ENCODE results near the gene GFM1.

The GFM1 gene

DNA sequence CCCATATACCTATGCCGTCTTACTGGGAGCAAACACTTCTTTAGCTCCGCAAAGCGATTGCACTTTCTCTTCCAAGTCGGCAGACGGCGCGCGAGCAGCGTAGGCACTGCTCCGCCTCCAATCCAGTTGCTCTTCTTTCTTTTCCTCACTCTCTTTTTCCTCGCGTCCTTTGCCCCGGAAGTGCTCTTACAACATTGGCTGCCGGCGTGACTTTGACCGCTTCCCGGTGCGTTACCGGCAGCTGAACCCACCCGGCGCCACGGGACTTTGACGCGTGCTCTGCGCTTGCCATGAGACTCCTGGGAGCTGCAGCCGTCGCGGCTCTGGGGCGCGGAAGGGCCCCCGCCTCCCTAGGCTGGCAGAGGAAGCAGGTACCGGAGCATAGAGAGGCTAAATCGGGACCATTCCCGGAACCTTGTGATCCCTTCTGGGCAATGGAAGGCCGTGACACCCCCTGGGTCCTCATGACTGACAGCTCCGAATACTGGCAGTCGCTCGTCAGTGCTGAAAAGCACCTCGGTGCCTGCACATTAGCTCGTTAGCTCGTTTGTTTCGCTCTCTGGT lies at the start of gene GFM1:
TSS of gene GFM1 (plus strand) at position 183 of the 564 bp plus-strand sequence. CDS start at position 291, 108 bp downstream.
- DNase-seq (ENCODE audit: low spot score), result peak; percentile 91

DNA sequence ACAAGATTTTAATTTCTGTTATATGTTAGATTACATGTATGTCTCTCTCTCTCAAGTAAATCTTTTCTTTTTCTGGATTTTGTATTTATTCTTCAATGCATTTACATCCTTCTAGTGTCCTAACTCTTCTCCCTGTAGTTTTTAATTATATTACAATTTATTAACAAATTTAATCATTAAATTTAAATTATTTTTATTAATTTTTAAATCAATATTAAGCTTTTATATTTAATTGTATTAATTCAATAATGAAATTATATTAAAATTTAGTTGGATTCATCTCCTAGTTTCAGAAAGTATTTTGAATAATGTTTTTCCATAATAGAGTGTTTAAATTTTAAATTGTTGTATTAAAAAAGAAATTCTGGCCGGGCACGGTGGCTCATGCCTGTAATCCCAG lies 43.5 kb upstream of the GFM1 start:
- DNase-seq (ENCODE audit: low spot score), result no peak

DNA sequence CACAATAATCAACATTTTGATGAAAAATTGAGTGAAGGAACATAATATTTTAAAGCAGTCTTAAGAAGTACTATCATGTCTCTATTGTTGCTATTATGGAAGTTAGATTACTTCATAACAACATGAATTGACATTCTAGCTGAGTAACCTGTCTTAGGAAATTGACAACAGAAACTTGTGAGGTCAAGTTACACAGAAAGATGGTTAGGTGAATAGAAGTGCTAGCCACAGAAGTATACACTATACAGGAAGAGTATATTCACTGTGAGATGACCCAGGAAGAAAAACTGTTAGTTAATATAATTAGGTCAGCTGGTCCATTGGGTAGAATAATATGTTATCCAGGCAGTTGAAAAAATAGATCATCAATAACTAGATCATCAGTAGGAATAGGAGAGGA lies 42.1 kb upstream of the GFM1 start:
- DNase-seq (ENCODE audit: low spot score), result no peak

DNA sequence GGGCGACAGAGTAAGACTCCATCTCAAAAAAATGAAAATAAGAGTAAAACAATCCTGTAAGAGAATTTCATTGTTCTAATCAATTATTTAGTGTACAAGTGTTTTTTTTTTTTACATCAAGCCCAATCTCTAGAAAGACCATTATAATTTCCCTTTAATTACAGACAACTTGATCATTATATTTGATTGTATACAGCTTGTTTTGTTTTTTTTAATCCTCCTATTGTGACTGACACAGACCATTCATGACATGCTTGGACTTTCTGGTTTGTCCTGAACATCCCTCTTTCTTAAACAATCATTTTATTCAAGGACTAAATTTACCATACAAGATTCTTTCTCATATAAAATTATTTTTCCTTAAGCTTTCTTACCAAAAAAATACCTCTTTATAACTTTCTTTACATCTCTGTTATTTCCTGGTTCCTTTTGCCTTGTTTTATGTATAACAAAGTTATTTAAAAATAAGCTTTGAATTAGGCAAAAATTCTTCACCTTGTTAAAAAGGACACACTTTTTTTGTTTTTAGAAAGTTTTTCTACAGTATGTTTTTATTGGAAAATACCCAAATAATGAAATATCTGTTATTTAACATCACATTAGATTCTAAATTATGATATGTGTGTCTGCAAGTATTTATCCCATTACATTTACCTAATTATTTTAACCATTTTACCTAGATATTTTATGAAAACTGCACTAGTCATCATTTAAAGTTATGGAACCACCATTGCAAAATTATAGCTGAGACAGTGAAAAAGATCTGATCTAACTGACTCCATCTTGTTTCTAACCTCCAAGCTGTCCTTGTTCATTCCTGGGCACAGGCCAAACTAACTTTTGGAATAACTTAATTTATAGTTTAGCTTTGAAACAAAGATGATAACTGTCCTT lies 26.1 kb upstream of the GFM1 start:
- DNase-seq (ENCODE audit: low spot score), result no peak

DNA sequence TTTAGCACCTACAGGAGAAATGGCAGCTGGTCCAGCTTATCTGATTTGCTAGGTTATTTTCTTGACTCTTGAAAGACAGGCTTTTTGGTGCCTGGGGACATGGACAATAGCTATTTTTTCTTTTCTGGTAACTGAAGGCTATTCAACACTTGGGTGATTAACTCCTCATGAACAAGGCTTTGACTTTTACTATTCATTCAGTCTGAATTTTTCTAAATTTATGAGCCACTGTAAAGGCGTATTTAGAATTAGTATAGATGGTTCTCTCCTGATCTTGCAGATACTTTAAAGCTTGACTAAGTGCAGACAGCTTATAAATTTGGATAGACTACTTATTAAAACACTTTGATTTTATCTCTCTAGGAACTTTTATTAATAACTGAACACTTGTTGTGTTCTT lies 18.4 kb upstream of the GFM1 start:
- no peak for DNase-seq (ENCODE audit: low spot score)

DNA sequence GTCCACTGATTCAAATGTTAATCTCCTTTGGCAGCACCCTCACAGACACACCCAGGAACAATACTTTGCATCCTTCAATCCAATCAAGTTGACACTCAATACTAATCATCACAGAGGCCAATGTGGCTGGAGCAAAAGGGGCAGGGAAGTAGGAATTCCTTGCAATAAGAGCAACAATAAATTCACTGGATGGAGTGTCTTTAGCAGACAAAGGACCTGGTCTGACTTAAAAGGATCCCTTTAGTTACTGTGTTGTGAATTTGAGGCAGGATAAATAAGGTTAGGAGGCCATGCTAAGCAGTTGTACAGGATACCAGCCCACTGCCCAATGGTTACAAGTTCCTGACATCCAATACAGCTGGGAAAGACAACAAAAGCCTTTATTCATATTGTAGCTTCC lies 12.3 kb upstream of the GFM1 start:
- DNase-seq (ENCODE audit: low spot score), result no peak

DNA sequence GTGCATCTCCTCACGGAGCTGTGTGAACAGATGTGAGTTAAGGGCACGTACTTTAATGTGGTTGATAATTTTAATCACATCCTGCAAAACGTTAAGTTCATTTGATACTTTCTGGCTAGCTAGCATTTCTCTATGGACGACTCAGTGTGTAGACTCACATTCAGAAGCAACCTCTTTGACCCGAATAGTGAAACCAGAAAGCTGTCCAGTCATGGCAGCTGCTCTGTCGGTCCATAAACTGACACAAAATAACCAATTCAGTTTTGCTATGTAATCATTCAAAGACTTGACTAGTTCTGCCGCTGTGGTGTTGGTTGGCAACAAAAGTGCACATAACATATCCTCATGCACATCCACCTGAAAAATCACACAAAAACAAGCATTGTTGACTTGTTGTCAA lies 3.7 kb upstream of the GFM1 start:
- no peak for DNase-seq (ENCODE audit: low spot score)

DNA sequence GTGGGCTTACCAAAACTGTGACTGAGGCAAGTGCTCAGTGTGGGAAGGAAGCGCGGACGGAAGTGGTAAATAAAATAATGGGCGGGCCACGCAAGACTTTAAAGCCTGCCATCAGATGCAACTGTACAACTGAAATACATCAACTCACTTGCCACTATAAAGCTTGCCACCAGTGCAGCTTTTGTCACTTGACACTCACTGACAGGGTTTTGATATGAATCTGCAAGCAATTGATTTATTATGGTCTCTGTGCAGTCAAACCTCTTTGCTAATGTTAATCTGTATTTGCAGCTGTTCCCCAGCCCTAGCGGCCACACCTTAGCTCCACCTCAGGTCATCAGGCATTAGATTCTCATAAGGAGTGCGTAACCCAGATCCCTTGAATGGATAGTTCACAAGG lies 2.3 kb upstream of the GFM1 start:
- no peak for DNase-seq (ENCODE audit: low spot score)

DNA sequence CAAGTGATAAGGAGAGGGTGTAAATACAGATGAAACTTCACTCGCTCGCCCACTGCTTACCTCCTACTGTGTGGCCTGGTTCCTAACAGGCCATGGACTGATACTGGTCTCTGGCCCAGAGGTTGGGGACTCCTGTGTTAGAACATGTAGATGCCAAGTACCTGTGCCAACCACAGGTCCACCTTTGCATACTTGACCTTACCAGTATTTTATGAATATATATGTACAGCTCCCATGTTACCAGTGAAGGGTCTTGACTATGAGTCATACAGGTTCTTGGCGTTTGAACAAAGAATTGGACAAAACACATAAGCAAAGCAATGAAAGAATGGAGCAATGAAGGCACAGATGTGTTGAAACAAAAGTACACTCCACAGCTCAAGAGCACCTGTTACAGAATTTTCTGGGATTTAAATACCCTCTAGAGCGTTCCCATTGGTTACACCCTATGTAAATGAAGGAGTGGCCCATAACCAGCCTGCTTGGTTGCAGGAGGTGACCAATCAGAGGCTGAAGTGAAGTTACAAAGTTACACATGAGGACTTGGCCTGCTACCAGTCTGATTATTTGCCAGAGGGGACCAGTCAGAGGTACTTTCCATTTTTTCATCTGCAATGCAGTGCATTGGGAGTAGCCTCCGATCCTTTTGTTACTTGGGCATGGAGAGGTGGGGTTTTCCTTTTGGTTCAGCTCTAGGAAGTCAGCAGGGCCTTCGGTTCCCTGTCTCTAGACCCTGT lies 1.7 kb upstream of the GFM1 start:
- no peak for DNase-seq (ENCODE audit: low spot score)

DNA sequence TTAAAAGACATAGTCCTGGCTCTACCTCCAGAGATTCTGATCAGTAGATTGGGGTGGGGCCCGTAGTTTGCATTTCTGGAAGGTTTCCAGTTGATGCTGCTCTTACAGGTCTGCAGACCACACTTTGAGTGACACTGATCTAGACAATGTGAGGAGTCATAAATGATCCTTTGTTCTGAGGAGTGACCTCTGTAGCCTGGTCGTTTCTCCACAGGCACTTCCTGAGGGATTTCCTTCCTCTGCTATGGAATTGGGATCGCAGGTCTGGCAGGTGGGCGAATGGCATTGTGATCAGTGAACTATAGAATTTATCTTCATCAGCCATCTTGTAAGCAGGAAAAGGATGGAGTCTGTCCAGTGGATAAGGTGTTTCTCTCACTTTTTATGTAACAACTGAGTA lies 5.5 kb downstream of the GFM1 start:
- no peak for DNase-seq (ENCODE audit: low spot score)

DNA sequence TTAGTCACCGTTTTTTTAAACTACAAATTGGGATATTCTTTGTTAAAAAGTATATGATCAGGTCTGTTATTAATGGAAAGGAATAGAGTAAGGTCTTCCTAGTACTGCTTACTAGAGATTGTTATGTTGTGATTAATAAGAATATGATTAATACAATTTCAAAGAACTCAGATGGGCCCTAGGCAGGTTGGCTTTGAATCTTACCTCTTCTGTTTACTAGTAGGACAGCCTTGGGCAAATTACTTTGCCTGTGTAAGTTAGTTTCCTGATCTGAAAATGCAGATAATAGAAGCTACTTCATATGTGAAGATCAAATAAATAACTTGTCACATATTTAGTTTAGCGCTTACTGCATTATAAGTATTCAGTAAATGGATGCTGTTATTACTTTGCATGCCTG lies 6.9 kb downstream of the GFM1 start:
- no peak for DNase-seq (ENCODE audit: low spot score)

DNA sequence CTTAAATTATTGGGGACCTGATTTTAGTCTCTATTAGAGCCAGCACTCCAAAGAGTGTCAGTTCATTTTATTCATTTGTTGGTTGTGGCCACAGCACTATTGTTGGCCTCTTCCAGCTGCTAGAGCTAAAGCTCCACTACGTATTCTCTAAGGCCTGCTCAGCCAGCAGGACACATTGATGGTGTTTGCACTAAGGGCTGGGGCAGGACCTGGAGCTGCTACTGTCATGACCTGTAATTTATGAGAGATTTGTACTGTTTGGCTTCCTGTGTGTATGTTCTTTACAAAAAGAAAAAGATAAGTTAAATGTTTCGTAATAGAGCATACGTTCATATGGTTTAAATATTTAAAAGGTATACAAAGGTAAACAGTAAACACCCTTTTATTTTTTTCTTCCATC lies 8.1 kb downstream of the GFM1 start:
- DNase-seq (ENCODE audit: low spot score), result no peak

DNA sequence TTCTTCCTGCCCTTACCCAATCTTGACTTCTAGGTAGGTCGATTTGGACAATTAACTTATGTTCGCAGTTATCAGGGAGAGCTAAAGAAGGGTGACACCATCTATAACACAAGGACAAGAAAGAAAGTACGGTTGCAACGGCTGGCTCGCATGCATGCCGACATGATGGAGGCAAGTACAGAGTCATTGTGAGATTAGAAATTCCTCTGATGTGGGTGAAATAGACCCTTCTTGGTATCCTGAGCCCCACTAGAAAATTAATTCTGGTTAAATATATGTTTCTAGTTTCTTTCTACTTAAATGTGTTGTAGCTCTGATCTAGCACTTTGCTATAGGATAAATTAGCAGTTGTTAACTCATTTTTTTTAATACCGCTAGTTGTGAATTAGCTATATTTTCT lies 14.6 kb downstream of the GFM1 start:
- DNase-seq (ENCODE audit: low spot score), result no peak

DNA sequence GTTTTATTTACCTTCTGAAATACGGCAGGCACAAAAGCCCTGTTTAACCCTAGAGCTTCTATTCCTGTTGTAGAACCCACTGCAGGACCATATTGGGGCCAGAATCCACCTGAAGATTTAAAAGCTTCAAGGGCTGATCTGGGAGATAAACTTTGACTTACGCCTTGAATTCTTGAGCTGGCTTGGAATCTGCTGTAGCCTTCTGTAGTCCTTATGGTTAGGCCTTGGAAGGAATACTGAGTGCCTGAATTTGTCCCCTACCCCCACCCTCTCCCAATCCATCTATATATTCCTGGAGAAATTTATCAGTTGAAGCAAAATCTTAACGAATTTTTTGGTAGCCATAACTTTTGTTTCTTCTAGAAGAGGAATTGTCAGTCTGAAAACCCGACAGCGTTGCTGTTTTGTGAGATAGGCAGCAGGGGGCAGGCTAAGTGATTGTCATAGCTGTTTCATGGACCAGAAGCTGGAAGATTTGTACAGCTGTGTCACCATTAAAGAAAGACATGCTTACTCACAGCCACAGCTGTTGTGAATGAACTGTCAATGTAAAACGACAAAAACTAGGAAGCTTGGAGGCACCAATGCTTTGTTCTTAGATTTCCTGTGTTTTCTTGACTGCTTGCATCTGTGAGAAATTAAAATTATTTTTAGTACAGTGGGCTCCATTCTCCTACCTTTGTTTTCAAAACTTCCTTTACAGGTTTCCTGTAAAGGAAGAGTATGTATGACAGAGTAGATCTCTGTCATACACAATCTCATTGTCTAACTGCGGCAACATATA lies 15.3 kb downstream of the GFM1 start:
- peak; percentile 85 for DNase-seq (ENCODE audit: low spot score)

DNA sequence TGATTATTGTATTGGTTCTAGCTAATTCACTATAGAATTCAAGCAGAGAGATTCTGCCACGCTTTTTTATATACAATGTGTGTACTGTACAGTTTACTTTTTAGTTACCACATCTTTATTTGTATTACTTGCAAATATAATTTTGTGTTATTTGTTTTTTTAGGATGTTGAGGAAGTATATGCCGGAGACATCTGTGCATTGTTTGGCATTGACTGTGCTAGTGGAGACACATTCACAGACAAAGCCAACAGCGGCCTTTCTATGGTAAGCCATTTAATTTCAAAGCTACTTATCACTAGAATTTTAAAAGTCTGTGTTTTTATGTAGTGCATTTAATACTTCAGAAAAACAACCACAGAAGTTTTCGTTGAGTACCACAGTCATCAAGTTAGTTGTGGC lies 16.4 kb downstream of the GFM1 start:
- no peak for DNase-seq (ENCODE audit: low spot score)

DNA sequence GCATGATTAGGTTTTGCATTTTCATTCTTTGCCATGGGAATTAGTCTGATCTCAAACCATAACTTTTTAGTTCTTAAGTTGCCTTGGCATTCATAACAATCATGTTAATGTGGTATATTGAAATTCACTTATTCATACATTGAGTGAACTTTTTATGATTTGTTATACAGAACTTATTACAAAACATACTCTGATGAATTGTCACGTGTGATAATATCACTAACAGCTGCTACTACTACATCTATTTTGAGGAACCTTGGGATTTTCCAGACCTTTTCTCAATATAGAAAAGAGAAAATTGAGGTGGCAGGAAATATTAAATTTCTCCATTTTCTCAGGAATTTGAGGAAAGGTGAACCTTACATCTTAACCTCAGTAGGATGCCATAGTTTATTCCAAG lies 18.9 kb downstream of the GFM1 start:
- DNase-seq (ENCODE audit: low spot score), result no peak

DNA sequence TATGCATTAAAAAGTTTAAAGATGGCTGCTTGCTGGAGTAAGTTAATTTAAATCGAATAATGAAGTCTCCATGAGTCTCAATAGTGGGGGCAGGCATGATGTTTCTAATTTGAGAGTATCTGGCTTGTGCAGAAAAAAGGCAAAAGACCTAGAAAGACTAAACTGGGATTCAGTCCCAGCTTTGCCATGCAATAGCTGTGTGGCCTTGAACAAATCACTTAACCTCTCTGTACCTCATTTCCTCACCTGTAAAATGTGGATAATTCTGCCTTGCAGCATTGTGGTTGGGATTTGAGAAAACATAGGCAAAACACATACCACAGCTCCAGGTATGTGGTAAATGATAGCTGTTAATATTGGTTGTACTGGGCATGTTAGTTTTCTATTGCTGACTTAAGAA lies 19.5 kb downstream of the GFM1 start:
- no peak for DNase-seq (ENCODE audit: low spot score)

DNA sequence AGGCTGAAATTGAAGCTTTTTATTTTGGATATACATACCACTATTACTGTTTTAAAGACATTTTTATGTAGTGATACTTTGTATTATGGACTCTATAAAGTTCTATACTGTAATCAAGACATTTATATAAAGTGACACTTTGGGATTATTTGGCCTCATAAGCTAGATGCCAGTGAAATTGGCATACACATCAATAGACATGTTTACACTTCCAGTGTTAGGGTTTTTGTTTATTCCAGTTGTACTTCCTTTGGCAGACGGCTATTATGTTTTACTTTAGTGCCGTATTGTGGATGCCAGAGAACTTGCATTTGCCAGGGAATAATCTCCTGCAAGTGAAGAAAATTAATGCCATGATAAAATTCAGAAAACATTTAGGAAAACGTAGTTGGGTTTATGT lies 22.1 kb downstream of the GFM1 start:
- DNase-seq (ENCODE audit: low spot score), result no peak

DNA sequence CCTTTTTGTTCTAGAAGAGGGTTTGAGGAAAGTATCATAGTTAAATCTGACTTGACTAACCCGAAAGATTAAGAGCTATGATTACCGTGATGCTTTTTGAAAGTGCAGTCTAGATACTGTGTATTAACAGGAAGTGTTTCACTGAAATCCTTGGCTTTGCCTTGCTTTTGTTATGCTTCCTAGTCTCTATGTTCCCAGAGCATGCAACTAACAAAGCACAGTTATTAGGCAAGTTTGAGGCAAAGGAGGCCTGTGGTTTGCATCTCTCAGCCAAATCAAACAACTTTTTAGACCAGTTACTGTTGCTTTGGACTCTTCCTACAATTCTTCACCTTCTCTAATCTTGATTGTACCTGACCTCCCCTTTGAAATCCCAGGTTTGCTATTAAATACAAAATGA lies 24.2 kb downstream of the GFM1 start:
- no peak for DNase-seq (ENCODE audit: low spot score)

DNA sequence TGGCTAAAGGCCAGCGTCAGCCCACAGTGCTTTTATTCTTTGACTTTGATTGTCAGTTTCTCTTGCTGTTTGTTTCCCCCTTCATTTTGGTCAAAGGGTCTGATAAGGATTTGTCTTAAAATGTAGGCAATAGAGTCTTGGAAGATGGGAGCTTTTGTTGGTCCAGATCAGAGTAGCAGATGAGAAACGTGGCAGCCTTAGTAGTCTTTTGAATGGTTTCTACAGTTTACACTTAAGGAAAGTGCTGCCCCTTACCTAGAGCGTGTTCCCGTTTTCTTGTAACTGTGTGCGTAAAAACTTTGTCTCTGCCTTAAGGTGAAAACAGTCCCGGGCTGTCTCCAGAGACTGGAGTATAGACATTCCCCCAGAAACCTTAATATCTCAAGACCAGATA lies 27.5 kb downstream of the GFM1 start:
- peak; percentile 7 for DNase-seq (ENCODE audit: low spot score)

DNA sequence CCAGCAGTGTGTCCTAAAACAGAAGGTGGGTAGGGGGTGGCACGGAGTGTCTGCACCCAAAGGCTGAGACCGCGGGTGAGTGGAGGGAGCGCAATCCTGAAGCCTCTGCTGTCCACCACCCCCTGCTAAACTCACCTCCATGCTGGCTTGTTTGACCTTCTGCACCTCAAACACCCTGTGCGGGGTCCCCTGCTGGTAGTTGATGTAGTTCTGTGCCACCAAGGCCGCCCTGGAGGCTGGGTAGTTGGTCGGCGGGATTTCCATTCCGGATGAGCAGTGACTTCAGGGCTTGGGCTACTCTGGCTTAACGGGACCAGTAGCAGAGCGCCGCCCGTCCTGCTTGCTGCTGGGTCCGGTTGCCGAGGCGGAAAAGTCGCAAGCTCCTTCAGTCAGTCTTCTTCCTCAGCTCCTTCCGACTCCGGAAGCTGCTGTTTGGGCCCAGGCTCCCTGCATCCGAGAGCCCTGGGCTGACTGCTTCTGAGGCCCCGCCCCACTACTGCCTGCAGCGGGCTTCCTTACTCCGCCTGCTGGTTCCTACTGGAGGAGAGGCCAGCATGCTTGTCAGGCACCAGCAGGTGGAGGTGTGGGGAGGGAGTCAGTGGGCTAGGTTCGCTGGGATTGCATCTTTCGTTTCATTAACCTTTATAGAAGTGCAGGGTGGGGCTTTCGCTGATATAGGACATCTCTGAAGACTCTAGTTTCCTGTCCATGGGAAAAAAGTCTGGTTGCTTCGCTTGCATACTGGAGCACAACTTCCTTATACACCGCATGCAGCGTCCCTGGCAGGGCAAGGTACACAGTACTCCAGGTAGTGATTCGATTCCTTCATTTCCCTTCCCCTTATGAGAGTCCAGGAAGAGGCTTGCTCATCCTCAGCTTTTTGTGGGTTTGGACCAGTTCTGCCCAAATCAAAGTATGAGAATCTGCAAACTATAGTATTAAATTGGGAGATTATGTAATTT lies 28.2 kb downstream of the GFM1 start, which contains the start of gene LXN:
TSS of gene LXN (minus strand) at position 434 of the 962 bp plus-strand sequence. CDS start at position 264, 170 bp downstream.
- DNase-seq (ENCODE audit: low spot score), result peak; percentile 86
